Peyer's patch (tissue), 4 donors: ENCODE results near the gene RABEP1. TPM values are rescaled to one million over a fixed set of nuclear protein-coding genes. Genes with fewer than 3 reads are reported as not detected.

ENCODE experiments used
- DNase-seq, 3 donors: peaks; one replicate each; pipeline ENCODE4 v3.0.0-alpha.2; 2017 to 2019
- H3K27ac ChIP-seq, 4 donors: fragments of 200-600 bp; sonication (generic); one replicate each; pipeline ENCODE4 v1.5.1; 2016 to 2019
- H3K27me3 ChIP-seq, 2 donors: fragments of 200-600 bp; sonication (generic); one replicate each; pipeline ENCODE4 v1.5.1; 2019
- H3K36me3 ChIP-seq, 3 donors: fragments of 200-600 bp; sonication (generic); one replicate each; pipeline ENCODE4 v1.5.1; 2016 to 2019
- H3K4me1 ChIP-seq, 4 donors: fragments of 200-600 bp; sonication (generic); one replicate each; pipeline ENCODE4 v1.5.1; 2016 to 2019
- H3K4me3 ChIP-seq, 4 donors: fragments of 200-600 bp; sonication (generic); 1 replicate in 3 of 4; 2 replicates in 1 of 4; pipeline ENCODE4 v1.5.1; 2016 to 2019; ENCODE audit warnings: mild to moderate bottlenecking in 1 of 4
- H3K9me3 ChIP-seq, 4 donors: fragments of 200-600 bp; sonication (generic); one replicate each; pipeline ENCODE4 v1.5.1; 2016 to 2019; ENCODE audit warnings: mild to moderate bottlenecking in 1 of 4
- POLR2A ChIP-seq, 2 donors: fragments of 450-650 bp; IDR thresholded peaks; one replicate each; pipeline ENCODE4 v1.5.1; 2017; ENCODE audit warnings: antibody characterized with exemption in 2 of 2, mild to moderate bottlenecking in 2 of 2, moderate library complexity in 2 of 2
- total RNA-seq, 4 donors: library from RNA; depleted of rRNA; stranded (reverse); fragments of >200 nt; gene quantifications; one replicate each; pipeline ENCODE4 v1.1.0, GENCODE V29; 2016
- TF ChIP-seq, protein P1 (sequence below), 6 experiments: fragments of 450-650 bp in 4 of 6; fragments of 200-600 bp in 2 of 6; sonication (generic) in 1 of 6; IDR thresholded peaks; one replicate each; pipeline ENCODE4 v1.5.1; 2017 to 2019; ENCODE audit warnings: antibody characterized with exemption in 6 of 6, mild to moderate bottlenecking in 3 of 6, moderate library complexity in 1 of 6

RABEP1 gene
- total RNA-seq, 4 donors from 2014 or later = 20.5 to 85.0 (median 33.1) TPM

DNA sequence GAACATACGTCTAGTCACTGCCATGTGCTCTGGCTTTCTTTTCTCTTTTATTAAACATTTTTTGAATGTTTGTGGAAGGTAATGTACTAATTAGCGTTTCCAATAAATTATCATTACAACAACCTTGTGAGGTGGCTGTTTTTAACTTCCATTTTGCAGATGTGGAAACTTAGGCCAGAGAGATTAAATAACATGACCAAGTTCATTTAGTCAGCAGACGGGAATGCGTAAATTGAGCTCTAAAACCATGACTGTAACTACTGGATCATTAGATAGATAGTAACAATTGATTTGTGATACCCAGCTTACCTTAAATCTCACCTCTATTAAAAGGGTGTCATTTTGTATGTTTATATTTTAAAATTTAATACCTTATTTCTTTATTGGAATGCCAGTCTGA lies 49.4 kb downstream of the RABEP1 start:
- no peak for TF ChIP-seq POLR2A (IDR thresholded peaks at IDR 0.05)
- TF ChIP-seq, protein P1, sequence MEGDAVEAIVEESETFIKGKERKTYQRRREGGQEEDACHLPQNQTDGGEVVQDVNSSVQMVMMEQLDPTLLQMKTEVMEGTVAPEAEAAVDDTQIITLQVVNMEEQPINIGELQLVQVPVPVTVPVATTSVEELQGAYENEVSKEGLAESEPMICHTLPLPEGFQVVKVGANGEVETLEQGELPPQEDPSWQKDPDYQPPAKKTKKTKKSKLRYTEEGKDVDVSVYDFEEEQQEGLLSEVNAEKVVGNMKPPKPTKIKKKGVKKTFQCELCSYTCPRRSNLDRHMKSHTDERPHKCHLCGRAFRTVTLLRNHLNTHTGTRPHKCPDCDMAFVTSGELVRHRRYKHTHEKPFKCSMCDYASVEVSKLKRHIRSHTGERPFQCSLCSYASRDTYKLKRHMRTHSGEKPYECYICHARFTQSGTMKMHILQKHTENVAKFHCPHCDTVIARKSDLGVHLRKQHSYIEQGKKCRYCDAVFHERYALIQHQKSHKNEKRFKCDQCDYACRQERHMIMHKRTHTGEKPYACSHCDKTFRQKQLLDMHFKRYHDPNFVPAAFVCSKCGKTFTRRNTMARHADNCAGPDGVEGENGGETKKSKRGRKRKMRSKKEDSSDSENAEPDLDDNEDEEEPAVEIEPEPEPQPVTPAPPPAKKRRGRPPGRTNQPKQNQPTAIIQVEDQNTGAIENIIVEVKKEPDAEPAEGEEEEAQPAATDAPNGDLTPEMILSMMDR (IDR thresholded peaks at IDR 0.05) = no peak
- no peak overlapping the region for H3K4me3 ChIP-seq
- H3K4me1 ChIP-seq = no peaks in the 10 kb centered on the region
- H3K9me3 ChIP-seq = no peaks in the 10 kb centered on the region
- peaks cover 0 to 27% (median 0%) of the 10 kb centered on the region in 3 donors for H3K36me3 ChIP-seq
- no peak for DNase-seq
- H3K27ac ChIP-seq = no peak overlapping the region
- no peaks in the 10 kb centered on the region for H3K27me3 ChIP-seq

DNA sequence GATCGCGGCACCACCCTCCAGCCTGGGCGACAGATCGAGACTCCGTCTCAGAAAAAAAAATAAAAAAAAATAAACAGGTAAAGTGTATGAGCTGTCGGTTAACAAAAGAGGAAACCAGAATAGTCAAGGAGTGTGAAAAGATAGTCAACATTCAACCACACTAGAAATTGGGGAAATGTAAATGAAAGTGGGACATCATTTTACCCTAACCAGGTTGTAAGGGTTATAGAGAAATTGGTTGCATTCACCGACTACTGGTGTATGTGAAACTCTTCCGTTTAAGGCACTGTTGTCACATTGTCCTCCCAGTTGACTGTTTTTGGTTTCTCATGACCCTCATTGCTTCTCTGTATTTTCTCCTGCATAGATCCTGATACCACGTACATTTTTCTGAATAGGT lies 62.8 kb downstream of the RABEP1 start:
- H3K36me3 ChIP-seq = peaks cover 0 to 40% (median 0%) of the 10 kb centered on the region in 3 donors

DNA sequence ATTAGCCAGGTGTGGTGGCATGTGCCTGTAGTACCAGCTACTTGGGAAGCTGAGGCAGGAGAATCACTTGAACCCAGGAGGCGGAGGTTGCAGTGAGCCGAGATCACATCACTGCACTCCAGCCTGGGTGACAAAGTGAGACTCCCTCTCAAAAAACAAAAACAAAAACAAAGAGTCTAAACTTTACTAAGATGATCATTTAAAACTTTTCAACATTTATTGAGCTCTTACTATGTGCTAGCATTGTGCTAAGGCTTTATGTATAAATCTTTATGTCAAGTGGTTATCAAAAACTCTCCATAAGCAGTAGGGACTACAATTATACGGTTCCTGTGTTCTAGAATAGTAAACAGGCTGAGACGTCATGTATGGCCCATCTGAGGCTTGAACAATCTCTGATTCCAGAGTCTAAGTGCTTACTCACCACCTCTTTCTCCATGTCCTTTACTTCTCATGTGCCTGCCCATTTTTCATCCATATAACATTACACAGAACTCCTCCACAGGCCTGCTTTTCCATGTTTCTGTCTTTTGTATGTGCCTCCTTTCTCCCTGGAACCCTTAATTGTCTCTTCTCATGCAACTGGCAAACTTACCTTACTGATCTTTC lies 70.7 kb downstream of the RABEP1 start:
- TF ChIP-seq, protein P1 (IDR thresholded peaks at IDR 0.05) = no peak
- TF ChIP-seq POLR2A (IDR thresholded peaks at IDR 0.05) = no peak
- Histone ChIP-seq H3K4me1 (no peaks in the 10 kb centered on the region), H3K4me3 (no peak overlapping the region), H3K27me3 (no peaks in the 10 kb centered on the region), H3K27ac (no peak overlapping the region), H3K36me3 (peaks cover 0 to 92% (median 0%) of the 10 kb centered on the region in 3 donors), H3K9me3 (no peaks in the 10 kb centered on the region)
- no peak for DNase-seq

More for the DNA sequence above, 62.8 kb downstream of the RABEP1 start:
- no peak for DNase-seq
- Histone ChIP-seq H3K4me1 (no peaks in the 10 kb centered on the region), H3K27ac (no peak overlapping the region), H3K9me3 (no peaks in the 10 kb centered on the region), H3K4me3 (no peak overlapping the region), H3K27me3 (no peaks in the 10 kb centered on the region)
- TF ChIP-seq, protein P1 (IDR thresholded peaks at IDR 0.05) = no peak
- no peak for TF ChIP-seq POLR2A (IDR thresholded peaks at IDR 0.05)

DNA sequence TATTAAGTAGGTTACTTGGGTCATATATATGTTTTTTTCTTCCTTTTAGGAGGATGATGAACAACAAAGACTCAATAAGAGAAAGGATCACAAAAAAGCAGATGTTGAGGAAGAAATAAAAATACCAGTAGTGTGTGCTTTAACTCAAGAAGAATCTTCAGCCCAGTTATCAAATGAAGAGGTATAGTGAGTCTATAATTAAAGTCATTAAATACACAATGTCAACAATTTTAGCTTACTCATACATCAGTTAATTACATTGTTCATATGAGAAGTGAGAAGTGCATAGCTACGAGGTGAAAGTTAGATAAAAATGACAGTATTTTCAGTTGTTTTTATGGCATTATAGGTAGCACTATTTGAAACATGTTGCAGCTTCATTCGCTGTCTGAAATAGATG lies 72.2 kb downstream of the RABEP1 start:
- no peak overlapping the region for H3K27ac ChIP-seq
- no peak for DNase-seq
- no peaks in the 10 kb centered on the region for H3K9me3 ChIP-seq
- H3K4me3 ChIP-seq = no peak overlapping the region
- H3K27me3 ChIP-seq = no peaks in the 10 kb centered on the region
- peaks cover 0 to 87% (median 0%) of the 10 kb centered on the region in 3 donors for H3K36me3 ChIP-seq
- TF ChIP-seq, protein P1 (IDR thresholded peaks at IDR 0.05) = no peak
- no peak for TF ChIP-seq POLR2A (IDR thresholded peaks at IDR 0.05)
- no peaks in the 10 kb centered on the region for H3K4me1 ChIP-seq

DNA sequence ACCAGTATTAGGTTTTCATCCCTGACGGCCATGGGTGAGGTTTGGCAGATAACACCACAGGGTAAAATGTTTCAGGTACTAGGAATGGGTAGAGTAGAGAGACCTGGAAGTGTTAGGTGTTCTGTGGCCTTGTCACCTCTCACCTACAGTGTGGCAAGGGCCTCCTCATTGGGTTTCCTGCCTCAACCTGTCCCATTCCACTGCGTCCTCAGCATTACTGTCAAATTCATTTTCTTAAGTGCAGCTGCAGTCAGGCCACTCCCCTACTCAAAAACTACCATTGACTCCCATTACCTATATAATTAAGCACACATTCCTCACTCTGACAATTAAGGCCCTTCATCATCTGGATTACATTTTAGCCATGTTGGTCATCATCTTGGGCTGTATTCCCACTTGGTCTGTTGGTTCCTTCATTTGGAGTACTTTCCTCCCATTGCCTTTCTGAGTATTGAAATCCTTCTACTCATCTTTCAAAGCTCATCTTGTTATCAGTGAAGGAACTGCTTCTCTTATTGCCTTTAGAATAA lies 72.9 kb downstream of the RABEP1 start:
- peaks cover 0 to 83% (median 0%) of the 10 kb centered on the region in 3 donors for H3K36me3 ChIP-seq
- no peaks in the 10 kb centered on the region for H3K27me3 ChIP-seq
- no peak for DNase-seq
- H3K4me3 ChIP-seq = no peak overlapping the region
- no peak overlapping the region for H3K27ac ChIP-seq
- TF ChIP-seq POLR2A (IDR thresholded peaks at IDR 0.05) = no peak
- TF ChIP-seq, protein P1 (IDR thresholded peaks at IDR 0.05) = no peak
- no peaks in the 10 kb centered on the region for H3K9me3 ChIP-seq
- H3K4me1 ChIP-seq = no peaks in the 10 kb centered on the region
